Bone marrow (tissue), 2 donors: ENCODE measurements around the gene ELAPOR2.
"Not testable (repeated sequence)": the region's sequence is repeated elsewhere in the genome, so short reads cannot be mapped to it uniquely, and the experiment has no call there.

Experiments used
- DNase-seq, 2 donors: peaks; one replicate each; lab custom pipeline; 2025; lab: John Stamatoyannopoulos, UW

The ELAPOR2 gene

DNA sequence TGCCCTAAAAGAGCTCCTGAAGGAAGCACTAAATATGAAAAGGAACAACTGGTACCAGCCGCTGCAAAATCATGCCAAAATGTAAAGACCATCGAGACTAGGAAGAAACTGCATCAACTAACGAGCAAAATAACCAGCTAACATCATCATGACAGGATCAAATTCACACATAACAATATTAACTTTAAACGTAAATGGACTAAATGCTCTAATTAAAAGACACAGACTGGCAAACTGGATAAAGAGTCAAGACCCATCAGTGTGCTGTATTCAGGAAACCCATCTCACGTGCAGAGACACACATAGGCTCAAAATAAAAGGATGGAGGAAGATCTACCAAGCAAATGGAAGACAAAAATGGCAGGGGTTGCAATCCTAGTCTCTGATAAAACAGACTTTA, 17.9 kb downstream of the ELAPOR2 start:
- not testable (repeated sequence) for DNase-seq

DNA sequence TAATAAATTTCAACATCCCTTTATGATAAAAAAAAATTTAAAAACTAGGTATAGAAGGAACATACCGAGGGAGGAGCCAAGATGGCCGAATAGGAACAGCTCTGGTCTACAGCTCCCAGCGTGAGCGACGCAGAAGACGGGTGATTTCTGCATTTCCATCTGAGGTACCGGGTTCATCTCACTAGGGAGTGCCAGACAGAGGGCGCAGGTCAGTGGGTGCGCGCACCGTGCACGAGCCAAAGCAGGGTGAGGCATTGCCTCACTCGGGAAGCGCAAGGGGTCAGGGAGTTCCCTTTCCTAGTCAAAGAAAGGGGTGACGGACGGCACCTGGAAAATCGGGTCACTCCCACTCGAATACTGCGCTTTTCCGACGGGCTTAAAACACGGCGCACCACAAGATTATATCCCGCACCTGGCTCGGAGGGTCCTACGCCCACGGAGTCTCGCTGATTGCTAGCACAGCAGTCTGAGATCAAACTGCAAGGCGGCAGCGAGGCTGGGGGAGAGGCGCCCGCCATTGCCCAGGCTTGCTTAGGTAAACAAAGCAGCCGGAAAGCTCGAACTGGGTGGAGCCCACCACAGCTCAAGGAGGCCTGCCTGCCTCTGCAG, 19.7 kb downstream of the ELAPOR2 start:
- not testable (repeated sequence) for DNase-seq

- no peak for DNase-seq
Observed at GRCh38 chr7:87038993-87039690, 20.3 kb downstream of the ELAPOR2 start.

DNA sequence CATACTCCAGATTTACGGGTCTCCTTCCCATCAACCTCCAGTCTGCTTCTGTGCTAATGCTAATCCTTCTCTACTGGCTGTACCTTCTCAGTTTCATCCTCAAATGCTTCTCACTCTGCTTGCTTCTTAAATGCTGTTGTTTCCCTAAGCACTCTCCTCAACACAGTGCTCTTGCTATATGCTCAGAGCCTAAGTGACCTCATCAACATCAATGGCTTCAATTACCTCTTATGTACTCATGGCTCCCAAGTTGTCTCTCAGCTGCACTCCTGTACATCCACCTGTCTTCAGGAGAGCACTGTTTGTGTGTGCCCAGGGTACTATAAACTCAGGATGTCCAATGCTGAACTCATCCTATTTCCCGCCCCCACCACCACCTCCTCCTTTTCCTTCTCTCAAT, 22.5 kb downstream of the ELAPOR2 start:
- no peak for DNase-seq

DNA sequence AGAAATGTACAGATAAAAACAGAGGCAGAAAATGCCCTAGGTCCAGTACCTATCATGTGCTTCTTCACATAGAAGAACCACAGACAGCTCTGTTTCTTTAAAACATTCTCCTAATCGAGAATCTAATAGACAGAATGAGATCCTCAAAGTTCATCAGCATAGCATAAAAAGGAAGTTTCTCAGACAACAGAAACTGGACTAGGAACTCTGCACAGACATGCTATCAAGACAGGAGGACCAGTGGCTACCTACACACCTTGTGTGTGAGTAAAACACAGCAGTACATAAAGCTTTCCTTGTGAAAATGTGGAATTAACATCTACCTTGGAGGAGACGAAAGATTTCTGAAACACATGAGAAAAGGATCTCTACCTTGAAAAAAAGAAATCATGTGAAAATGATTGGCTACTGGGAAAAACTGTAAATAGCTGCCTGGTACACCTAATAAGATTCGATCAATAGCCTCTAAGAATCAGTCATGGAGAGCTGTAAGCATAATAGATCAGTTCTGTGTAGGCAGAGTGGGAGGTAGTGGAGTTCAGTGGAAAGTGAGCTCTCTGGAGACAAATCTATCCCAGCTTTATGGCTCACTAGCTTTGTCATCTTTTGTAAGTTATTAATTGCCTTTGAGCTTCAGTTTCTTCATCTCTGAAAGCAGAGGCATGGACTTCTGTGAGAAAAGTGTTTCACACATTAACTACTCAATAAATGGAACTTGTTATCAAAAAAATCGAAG, 26.7 kb downstream of the ELAPOR2 start:
- DNase-seq, result no peak

DNA sequence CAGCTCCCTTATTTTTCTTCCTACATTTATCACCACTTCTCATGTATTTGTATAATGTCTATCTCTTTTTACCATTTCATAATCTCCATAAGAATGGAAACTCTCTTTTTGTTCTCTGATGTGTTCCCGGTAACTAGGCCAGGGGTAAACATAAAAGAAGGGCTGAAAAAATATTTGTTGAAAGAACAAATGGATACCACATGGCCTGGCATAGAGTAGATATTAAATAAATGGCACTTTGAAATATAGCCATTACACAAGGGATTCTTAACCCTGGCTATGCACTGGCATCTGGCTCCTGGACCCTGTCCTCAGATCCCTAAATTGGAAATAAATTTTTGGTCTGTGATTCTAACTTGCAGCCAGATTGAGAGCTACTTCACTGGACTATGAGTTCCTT, 30.4 kb downstream of the ELAPOR2 start:
- no peak for DNase-seq

DNA sequence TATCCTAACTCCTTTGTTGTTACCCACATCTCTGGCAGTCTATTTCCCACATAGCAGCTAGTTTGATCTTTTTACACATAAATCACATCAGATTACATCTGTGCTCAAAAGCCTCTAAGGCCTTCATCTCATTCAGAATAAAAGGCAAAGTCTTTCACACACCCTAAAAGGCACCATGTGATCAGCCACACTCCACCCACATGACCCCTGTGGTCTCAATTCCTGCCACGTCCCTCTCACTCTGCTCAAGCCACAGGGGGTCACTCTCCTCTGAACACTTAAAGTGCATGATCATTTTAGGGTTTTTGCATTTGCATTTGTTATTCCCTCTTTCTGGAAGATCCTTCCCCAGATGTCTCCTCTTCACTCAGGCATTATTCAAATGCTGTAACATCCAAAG, 30.8 kb downstream of the ELAPOR2 start:
- DNase-seq, result no peak

DNA sequence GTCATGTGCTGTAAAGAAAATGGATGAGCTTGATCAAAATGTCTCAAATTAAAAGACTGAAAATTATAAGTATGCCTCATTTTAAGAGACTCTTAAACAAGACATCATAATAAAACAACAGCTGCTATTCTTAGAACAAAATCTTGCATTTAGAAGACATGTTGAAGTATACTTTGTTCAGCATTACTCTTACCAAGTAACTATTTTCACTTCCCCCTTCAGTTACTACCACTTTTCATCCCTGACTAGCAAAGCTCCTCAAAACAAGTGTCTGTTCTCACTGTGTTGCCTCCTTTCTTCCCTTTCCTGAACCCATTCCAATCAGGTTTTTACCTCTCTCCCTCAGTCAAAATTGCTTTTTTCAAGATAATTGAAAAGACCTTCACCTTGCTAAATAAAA, 31.6 kb downstream of the ELAPOR2 start:
- no peak for DNase-seq

GRCh38 chr7:87021285-87021684, 38.2 kb downstream of the ELAPOR2 start:
- no peak for DNase-seq

GRCh38 chr7:87016606-87017005, 42.8 kb downstream of the ELAPOR2 start:
- DNase-seq, result no peak

DNA sequence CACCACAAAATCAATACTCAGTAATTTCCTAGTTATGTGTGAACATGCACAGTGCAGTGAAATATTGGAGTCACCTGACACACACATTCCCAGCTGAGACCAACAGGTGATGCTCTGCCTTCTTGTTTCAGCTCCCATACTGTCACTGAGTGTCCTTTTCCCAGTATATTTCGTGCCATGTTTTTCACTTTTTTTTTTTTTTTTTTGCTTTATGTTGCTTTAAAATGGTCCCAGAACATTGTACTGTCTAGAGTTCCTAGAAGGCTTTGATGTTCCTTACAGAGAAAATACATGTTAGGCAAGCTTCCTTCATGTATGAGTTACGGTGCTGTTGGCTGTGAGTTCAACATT, 45.6 kb downstream of the ELAPOR2 start:
- no peak for DNase-seq

- no peak for DNase-seq
Observed at GRCh38 chr7:87013136-87013839, 46.2 kb downstream of the ELAPOR2 start.
